HG03520 (cell line): ENCODE measurements around the gene NRXN3.

Experiments
- ATAC-seq: cut with Tn5 transposase; IDR thresholded peaks from one replicate; pipeline ENCODE4 v1.9.1; 2021; ENCODE audit warnings: mild to moderate bottlenecking, moderate library complexity; ENCODE audit not compliant: unreplicated experiment

The NRXN3 gene

DNA sequence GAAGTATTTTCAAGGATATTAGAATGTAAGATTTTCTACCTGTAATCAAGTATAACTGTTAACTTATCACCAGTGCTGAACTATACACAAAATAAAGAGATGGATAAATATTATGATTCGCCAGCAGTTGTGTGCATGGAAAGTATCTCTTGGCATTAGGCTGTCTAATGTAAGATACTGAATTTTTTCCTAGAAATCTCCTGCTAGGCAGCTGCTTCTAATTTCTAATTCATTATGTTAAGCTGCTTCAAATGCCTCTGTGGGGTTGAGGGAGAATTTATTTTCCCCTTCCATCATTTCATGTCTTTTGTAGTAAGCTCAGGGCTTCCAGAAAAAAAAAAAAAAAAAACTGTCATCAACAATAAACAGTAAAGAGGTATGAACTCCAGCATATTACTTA lies 1525.1 kb downstream of the NRXN3 start:
- no peak for ATAC-seq

DNA sequence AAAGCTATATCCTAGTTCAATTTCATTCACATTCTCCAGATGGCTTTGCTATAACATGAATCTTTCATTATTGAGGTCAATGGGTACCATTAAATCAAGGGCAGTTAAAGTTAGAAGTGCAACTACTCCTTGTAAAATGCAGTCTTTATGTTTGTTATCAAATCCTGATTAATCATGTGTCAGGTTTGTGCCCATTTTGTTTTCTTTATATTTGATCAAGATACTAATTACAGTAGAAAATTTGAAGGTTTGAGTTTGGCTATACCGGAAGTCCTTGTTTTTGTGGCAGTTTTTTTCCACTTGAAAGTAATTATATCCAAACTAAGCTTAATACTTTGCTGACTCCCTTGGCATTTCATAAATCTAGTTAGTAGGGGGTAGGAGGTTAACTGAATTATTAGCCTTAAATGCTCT lies 1528.1 kb downstream of the NRXN3 start:
- ATAC-seq, result no peak

DNA sequence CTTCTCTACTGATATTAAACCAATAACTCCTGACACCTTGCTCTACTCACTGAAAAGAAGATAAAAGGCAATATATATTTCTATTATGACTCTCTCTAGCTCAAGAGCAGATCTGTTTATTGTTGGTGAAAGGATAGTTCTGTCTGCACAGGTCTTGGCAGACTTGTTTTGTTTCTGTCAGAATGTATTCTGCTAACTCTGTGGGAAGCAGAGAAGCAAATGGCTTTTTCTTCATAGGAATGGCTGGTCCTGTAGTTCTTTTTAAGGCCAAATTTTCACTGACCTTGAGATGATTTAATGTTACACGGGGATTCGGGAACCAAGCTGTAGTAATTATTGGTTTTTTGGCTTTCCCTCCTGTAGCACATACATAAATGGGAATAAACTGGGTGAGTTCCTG lies 1529.0 kb downstream of the NRXN3 start:
- ATAC-seq, result no peak

DNA sequence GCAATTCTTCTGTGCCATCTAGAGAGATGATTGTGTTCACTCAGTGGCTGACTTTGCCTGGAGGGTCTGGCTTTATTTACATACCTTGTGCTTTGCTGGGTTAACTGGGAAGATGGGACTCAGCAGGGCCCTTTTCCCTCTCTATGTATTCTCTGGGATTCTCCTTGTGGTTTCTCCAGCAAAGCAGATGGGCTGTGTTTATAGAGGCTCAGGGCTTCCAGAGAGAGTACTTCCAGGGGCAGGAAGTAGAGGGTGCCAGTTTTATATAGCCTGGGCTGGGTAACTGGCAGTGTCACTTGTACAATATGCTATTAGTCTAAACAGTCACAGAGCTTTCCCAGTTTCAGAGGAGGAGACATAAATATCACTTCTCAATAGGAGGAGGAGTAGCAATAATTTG lies 1531.2 kb downstream of the NRXN3 start:
- ATAC-seq, result no peak

DNA sequence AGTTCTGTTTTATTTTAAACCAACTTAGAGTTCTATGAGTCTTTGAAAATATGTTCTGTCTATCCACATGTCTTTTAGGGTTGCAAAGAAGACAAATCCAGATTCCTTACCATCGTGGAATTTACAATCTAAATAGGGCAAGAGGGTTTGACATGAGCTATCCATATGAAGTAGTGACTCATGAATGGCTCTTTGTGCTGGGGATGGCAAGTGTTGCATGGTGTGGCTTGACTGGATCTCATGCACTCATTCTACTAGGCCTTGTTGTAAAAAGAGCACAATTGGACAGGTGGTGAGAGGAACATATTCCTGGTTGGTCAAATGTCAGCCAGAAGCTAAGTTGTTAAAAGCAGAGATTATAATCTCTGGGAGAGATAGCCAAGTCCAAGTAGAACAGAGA lies 1532.0 kb downstream of the NRXN3 start:
- no peak for ATAC-seq

DNA sequence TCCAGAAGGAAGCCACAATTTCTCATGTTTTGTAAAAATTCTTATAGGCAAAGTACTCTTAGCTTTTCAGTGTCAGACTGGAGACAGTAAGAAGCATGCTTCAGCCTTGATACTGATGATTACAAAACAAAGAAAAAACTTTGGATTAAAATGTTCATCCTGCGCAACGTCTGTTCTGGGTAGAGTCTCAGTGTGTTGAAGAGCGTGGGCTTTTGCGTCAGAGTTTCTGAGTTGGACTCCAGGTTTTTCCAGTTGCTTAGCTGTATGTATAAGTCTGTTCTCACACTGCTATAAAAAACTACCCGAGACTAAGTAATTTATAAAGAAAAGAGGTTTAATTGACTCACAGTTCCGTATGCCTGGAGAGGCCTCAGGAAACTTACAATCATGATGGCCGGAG lies 1533.0 kb downstream of the NRXN3 start:
- ATAC-seq, result no peak

DNA sequence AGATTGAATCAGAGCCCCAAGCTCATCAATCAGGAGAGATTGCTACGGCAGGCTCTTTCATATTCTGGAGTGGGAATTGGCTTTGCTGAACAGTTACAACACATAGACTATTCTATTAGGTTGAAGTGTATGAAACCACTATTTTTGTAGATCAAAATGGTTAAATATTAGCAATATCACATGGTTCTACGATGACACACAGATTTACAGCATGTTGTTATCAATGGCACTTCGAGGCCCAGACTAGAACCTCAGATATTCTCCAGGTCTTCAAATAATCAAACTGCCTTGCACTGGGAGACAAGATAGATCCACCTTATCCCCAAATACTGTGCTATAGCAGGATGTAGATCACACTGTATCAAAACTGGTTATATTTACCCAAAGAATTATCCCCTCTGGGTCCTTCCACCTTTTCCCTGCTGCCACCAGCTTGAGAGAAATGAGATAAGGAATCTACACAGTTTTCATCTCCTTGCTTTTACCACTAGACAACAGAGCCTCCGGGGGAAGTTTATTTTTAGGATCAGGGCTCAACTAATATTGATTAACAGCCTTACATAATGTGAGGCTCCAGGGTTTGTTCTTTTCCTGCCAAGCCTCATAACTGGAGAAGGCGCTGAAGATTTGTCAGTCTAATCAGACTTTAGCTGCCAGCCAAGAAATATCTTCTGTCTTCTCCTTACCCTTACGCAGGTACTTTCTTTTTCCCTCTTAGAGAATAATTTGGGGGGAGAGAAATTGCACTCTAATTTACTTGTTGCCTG lies 1534.1 kb downstream of the NRXN3 start:
- no peak for ATAC-seq

DNA sequence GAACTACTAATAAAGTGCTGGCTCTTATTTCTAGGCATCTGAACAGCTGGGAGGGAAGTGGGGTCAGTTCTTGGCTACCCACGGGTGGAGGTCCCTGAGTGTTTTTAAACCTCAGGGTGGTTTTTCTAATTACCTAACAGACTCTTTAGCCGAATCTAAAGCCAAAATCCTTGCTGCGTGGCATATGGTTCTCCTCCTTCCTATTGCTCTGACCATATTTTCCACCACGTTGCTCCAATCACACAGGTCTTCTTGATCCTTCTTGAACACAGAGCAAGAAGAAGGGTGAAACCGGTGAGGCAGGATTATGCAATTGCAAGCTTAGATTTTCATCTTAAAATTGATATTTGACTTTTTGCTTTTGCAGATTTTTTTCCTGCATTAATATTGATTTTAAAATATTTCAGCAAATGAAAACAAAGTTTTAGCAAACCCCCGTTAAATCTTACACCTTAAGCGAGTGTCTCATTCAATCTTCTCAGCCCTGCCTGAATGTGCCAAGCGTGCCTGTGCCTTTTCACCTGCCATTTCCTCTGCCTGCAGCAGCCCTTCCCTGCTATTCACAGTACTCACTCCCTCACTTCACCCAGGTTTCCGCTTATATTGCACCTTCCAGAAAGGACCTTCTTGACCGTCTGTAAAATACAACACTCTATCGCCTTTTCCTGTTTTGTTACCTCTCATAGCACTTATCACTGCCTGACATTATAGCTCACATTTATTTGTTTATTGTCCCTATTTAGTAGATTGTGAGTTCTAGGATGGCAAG lies 1535.1 kb downstream of the NRXN3 start:
- ATAC-seq, result no peak

DNA sequence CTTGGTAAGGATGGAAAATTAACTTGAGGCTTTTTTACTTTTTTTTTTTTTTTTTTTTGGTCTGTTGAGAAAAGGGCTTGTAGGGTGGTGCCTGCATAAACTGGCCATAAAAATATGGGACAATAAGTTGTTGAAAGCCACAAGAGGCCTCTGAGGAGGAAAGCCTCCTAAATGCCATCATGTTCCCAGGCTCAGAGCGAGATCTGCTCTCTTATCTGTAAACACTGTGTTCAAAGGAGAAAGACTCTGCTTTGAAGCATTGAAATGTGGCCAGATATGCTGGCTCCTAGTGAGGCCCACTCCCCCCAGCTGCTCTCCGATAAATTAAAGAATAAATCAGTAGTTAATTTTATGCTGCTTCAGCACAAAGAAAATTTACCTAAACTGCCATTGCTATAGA lies 1536.2 kb downstream of the NRXN3 start:
- no peak for ATAC-seq

DNA sequence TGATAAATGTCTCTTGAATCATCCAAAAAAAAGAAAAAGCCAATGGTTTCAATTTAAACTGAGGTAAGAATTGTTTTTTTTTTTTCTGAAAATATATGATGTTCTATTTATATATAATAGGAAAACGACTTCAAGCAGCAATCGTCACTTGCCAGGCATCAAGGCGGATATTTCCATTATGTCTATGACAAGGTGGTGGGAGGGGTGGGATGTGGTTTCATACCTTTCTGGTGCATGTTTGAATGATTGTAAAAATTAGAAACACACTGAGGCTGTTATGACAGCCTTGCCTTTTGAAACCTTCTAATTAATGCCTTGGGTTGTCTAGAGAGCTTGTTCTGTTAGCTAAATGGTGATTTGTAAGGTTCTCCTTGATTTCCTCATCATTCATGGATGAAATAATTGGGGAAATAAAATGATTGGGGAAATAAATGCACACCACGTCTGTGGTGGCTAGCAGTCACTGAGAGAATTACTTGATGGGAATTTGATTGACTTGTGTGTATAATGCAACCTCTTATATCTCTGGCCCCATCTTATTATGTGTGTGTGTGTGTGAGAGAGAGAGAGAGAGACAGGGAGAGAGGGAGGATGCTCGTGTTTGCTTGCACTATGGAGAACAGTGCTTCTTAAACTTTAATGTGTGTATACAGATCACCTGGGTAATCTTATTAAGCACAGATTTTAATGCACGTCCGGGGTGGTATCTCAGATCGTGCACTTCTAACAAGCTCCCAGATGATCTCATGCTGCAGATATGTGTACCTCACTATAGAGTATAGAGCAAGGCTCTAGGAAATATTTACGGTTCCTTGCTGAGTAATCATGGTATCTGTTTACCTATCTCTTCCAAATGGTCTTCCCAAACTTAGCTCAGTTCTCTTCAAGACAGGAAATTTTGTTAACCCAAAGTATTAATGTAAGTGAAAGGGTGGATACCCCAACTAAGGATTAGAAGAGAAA lies 1538.5 kb downstream of the NRXN3 start:
- ATAC-seq, result no peak

DNA sequence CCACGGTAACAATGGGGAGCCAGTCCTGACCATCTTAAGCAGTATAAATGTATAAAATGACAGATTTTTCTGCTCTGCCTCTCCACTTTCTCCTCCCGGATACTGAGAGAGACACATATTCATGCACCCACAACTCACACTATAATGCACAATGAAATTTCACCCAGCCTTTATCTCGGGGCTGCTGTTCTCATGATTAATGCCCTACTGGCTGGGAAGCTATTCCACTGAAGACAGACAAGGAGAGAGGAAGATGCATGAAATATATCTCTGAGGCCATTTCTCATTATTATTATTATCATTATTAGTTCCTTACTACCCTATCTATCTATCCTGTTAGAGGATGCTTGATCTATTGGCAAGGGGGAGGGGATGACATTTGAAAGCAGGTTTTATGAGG lies 1539.4 kb downstream of the NRXN3 start:
- no peak for ATAC-seq

DNA sequence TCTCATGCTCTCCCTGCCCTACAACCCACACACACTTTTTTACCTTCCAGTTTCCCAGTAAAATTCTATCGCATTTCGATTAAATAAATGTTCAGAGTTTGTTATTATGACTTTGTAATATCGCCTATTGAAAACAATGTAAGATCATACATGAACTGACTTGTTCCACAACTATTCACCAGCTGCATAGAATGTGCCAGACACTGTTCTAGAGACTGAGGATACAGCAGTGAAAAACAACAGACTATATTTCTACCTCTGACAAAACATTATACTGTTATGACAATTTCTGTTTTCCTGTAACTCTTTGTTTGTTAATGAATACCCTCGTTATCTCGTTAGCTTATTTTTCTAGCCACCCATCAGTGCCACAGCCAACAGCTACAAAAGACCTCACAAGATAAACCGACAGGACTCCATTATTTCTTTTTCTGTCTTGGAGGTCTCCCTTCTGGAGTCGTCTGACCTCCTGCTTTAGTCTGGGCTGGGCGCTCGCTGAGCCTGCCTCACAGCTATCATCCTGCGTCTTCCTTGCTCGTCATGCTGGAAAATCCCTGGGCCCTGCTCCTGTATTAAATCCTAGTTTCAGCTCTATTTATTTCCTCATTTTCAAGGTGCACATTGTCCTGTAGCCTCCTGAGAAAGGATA lies 1542.3 kb downstream of the NRXN3 start:
- no peak for ATAC-seq

DNA sequence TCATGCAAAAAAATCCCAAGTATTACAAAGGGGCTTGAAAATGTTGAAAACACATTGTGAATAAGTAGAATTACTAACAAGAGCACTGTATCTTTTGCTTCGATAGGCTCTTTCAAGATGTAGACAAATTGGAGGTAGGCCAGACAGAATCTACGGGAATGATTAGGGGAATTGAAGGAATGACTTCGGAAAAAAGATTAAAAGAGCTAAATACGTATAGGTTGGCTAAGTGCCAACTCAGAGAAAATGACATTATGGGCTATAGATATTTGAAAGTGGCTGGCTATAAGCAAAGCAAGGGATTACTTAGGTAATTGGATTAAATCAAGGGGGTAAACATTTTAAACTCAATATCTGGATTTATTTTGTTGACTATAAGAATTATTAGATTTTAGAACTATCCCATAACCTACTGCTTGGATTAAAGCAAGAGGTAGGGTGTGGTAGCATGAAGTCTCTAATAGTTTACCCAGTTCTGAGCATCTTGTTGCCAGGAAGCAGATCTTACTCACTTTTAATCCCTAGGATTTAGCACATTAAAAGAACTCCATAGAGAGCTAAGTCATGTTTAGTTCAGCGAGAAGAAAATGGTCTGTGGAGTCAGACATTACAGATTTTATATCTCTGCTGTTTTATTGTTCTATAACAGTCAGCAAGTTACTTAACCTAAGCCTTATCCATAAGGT lies 1551.4 kb downstream of the NRXN3 start:
- no peak for ATAC-seq

DNA sequence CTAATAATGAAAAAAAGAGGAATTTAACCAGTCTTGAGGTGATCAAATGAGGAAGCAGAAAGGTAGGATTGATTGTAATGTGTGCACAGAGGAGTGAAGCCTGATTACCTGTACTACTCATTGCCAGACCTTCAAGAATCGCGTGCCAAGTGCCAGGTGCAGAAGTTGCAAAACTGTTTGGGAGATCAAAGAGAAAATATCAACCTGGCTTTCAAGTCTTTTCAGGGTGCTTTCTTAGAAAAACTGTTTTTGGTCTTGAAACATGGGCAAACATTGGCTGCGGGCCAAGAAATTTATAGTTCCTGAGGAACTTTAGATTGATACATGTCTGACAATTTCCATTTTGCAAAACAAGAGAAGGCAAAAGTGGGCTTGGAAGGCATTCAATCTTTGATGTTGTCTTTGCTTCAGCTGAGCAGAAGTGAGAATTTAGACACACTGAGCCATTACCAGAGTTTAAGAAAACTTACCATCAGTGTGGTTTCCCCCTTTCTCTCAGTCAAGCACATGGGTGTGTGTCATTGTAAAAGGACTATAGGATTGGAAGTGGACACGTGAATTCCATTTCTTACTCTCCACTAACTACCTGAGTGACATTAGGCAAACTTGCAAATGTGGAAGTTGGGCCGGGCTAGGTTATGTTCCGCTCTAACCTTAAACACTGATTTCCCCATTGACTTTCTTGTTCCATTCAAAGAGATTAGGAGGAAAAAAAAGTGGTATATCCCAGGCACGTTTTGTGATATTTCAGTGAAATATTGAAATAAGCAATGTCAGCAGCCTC lies 1555.0 kb downstream of the NRXN3 start:
- ATAC-seq, result no peak

DNA sequence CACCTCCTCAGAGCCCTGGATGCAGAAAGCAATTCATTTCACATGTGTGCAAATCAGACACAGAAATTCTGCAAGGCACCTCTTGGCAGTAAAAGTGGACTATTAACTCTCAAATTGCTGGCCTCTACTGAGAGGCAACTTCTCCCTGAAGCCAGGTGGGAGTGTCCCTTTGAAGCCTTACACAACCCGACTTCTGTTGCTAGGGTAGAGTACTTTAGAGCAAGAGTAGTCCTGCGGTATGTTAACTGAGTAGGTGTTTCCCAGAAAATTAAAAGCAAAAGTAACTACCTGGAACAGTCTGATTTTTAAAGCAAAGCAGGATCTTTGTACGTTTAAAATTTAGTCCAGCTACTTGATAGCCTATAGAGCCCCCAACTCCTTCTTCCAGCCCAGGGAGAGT lies 1557.7 kb downstream of the NRXN3 start:
- ATAC-seq, result no peak

DNA sequence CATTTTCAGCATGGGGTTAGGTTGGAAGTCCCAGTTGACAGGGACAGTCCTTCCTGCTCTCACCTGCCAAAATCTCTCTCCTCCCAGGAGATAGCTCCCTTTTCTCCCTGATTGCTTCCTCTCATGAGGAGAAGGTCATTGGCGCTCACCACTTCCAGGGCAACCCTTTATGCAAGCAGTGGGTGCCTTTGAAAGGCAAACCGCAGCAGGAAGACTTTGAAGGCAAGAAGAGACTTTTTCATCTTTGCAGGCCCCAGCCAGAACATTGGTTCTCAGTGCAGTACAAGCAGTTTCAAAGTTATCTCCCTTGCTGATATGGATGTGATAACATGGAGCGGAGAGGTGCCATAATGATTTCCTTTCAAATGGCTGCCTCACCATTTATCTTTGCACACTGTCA lies 1558.2 kb downstream of the NRXN3 start:
- ATAC-seq, result no peak

DNA sequence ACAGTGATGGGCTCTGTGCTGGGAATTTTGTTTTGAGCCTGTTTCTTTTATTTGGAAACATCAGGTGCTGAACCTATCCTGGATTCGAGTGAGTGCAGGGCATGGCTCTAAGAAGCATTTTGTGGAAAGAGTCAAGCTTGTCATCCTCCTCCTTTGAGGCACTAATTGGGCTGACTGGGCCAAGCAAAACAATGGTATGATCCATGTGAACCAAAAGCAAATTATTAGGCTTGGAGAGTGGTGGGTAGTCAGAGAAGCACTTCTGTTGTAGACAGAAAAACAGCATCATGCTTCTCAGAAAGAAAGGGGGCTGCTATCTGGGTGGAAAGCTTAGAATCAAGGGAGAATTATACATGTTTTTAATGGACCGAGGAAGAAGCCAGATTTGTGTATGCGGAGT lies 1559.6 kb downstream of the NRXN3 start:
- ATAC-seq, result no peak

DNA sequence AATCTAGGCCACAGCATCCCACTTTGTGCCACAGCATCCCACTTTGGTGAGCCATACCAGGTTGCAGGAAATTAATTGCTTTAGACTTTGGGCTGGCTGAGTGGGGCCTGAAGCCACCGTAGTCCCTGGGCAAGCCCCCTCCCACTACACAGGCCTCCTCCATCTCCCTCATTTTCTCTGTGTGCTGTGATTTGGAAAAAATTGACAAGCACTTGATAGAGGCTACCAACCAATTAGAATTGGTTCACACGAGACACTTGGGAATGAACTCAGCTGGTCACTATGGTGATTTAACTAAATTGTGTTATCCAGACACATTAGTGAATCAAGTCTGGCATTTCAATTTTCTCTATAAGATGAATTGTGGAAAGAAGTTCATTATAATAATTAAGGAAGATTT lies 1560.0 kb downstream of the NRXN3 start:
- ATAC-seq, result no peak

DNA sequence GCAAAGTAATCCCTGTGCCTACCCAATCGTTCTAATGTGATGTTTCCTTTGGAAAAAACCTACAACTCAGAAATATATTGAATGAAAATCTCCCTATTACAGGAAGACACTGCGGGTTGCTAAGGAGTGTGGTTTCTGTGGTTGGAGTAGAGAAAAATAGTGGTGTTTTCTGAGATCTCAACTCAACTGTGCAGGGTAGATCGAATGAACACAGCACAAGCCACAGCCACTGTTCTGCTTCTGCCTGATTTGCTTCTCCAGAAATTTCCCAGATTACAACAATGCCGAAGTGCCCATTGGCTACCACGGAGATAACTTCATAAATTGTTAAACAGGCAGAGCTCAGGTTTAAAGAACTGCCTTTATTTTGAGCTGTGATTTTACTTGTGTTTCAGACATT lies 1560.8 kb downstream of the NRXN3 start:
- ATAC-seq, result no peak
